Measurements from ENCODE around the gene ZNF280B. TPM values are rescaled to one million over a fixed set of nuclear protein-coding genes. Genes with fewer than 3 reads are reported as not detected.

ZNF280B gene, protein sequence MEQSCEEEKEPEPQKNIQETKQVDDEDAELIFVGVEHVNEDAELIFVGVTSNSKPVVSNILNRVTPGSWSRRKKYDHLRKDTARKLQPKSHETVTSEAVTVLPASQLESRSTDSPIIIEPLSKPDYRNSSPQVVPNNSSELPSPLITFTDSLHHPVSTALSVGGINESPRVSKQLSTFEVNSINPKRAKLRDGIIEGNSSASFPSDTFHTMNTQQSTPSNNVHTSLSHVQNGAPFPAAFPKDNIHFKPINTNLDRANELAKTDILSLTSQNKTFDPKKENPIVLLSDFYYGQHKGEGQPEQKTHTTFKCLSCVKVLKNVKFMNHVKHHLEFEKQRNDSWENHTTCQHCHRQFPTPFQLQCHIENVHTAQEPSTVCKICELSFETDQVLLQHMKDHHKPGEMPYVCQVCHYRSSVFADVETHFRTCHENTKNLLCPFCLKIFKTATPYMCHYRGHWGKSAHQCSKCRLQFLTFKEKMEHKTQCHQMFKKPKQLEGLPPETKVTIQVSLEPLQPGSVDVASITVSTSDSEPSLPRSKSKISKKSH
- total RNA-seq, result 1.9 TPM
- 0.48 TPM for polyA plus RNA-seq

DNA sequence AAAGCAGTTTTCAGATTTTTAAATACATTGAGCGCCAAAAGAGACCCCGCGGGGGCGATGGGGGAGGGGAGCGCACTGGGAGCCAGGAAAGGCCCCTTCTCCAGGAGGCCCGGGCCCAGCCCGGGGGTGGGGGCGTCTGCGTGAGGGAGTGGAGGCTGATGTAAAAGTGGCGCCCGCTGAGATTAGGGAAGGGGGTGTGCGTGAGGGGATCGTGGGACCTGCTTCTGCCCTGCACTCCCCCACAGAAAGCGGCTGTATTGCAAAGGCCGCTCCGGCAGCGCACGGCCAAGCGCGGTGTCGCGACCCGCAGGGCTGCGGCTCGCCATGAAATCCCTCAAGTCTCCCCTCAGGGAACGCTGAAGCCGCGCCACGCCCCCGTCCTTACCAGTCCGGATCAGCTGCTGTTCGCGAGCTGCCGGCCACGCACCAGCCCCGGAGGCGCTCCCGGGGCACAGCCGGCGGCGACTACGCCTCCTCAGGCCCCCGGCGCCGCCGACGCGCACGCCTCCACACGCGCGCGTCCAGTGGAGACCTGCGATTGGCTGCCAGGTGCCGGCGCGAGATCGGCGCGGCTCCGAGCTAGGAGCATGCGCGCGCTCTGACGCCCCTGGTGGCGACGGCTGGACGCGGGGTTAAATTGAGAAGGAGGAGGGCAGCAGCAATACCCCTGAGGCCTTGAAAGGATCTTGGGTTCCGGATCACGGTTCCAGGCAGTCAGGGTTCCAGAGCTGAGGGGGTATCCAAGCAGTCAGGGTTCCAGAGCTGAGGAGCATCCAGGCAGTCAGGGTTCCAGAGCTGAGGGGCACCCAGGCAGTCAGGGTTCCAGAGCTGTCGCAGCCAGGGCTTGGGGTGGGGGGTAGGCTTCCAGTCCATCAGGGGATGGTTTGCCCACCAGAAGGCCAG lies at the start of gene ZNF280B:
Gene ZNF280B (minus strand): TSS at position 469 of the 903 bp plus-strand sequence. CDS start 19,344 bp downstream, outside the sequence.
- Histone ChIP-seq H3K4me3 (ENCODE audit: low read depth, low read length) (peak within 1 kb of the TSS; percentile 34), H3K27ac (ENCODE audit: low read depth) (no peak within 1 kb of the TSS), H3K36me3 (ENCODE audit: insufficient read depth) (no peaks in the 10 kb centered on the region), H3K4me1 (ENCODE audit: insufficient read depth) (no peaks in the 10 kb centered on the region)
- DNase-seq (ENCODE audit: extremely low spot score), result peak; percentile 7
- WGBS, result 3% methylated on average over 72 of the region's 72 CpGs

DNA sequence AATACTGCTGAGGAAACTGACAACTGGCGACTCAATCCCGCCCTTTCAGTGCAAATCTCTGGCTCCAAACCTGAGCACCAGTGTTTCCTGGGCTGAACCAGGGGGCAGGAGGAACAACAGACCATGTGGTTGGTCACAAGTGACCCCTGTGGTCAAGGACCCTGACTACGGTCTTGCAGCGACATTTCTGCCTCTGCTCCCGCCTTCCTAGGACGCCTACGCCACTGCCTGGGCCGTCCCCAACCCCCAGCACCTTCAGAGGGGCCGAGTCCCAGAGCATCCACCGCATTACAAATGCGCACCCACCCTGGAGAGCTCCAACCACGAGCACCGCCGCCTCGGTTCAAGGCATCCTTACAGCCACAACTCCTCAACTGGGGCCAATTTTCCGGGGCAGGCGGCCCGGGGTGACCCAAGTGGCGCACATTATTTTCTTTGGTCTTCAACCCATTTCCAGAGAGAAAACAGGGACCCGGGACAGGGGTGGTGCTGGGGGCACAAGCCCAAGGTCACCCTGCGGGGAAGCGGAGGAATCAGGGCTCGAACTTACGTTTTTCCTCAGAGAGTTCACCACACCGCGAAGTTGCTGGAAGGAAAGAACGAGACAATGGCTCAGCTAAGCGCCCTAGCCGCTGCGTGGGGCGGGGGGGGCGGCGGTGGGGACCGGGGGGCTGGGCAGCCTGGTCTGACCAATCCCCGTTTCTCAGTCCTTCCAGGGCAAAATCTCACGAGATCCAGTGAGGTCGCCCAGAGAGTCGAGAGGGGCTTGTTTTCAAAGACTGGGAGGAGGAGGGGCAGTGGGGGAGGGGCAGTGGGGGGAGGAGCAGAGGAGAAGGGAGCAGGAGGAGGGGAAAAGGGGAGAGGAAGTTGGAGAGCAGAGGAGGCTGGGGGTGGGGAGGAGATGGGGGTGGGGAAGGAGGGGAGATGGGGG lies 48.7 kb upstream of the ZNF280B start:
- Histone ChIP-seq H3K4me1 (ENCODE audit: insufficient read depth) (no peaks in the 10 kb centered on the region), H3K27ac (ENCODE audit: low read depth) (no peak overlapping the region), H3K36me3 (ENCODE audit: insufficient read depth) (no peaks in the 10 kb centered on the region), H3K4me3 (ENCODE audit: low read depth, low read length) (no peak overlapping the region)
- DNase-seq (ENCODE audit: extremely low spot score), result no peak
- 91% methylated on average over 38 of the region's 38 CpGs for WGBS

DNA sequence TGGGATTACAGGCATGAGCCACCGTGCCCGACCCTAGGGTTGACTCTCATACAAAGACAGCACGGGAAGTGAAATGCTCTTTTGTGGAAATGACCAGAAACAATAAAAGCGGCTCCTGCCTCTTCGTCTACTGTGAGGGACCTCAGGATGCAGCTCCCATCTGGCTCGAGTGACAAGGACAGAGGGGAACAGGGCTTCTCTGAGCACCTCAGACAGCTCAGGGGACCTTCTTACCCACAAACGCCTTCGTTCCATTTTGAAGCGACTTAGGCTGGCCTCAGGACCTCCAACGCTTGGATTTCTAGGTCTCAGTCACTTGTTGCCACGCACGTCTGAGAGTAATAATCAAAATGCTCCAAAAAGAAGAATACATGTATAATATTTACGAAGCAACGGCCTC lies 48.0 kb upstream of the ZNF280B start:
- Histone ChIP-seq H3K36me3 (ENCODE audit: insufficient read depth) (no peaks in the 10 kb centered on the region), H3K27ac (ENCODE audit: low read depth) (no peak overlapping the region), H3K4me3 (ENCODE audit: low read depth, low read length) (no peak overlapping the region), H3K4me1 (ENCODE audit: insufficient read depth) (no peaks in the 10 kb centered on the region)
- DNase-seq (ENCODE audit: extremely low spot score), result no peak
- WGBS, result 92% methylated on average over 14 of the region's 14 CpGs

DNA sequence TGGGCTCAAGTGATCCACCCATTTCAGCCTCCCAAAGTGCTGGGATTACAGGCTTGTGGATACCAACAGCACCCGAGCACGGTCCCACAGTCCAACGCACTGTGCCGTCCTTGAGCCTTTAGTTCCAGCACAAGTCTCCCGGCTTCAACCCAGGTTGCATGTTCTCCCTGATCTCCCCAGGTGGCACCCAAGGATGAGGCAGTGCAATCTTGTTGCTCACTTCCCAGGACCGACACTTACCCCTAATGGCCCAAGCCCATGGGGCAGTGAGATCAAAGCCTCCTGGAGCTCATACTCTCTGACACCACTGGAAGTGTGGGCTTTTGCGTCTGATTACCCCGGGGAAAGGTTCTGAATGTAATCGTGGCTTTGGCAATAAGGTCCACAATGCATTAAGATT lies 47.1 kb upstream of the ZNF280B start:
- DNase-seq (ENCODE audit: extremely low spot score), result no peak

DNA sequence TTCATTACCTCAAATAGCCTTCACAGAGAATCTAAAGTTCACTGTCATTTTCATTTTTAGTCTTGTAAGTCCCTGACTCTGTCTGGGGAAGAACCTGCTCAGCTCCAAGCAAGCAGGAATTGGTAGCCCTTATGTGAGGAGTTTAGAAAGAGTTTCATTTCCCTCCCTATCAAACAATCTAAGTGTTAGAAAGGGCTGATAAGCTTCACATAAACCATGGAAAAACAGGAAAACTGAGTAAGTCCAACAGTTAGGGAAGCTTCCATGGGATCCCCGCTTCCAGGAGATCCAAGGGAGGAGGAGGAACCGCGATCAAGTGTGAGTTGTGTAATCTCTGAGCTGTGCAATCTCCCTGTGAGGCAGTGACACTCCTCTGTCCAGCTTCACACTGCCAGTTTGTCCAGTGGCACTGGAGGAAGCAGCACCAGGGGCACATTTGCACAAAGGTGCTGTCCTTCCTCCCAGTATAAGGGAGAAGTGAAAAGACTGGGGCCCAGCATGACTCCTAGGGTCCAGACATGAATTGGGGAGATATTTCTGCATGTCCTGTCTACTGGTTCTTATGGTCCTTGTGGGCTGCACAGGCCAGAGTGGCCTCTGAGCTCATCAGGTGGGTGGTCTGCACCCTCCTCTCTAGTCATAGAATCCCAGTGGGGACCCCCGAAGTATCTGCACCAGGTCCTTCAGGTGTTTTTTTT lies 46.2 kb upstream of the ZNF280B start:
- 86% methylated on average over 4 of the region's 4 CpGs for WGBS
- Histone ChIP-seq H3K4me1 (ENCODE audit: insufficient read depth) (no peaks in the 10 kb centered on the region), H3K36me3 (ENCODE audit: insufficient read depth) (no peaks in the 10 kb centered on the region), H3K4me3 (ENCODE audit: low read depth, low read length) (no peak overlapping the region), H3K27ac (ENCODE audit: low read depth) (no peak overlapping the region)
- no peak for DNase-seq (ENCODE audit: extremely low spot score)

More for the DNA sequence above, 47.1 kb upstream of the ZNF280B start:
- no peak overlapping the region for H3K4me3 ChIP-seq (ENCODE audit: low read depth, low read length)
- H3K36me3 ChIP-seq (ENCODE audit: insufficient read depth), result no peaks in the 10 kb centered on the region
- 91% methylated on average over 9 of the region's 9 CpGs for WGBS
- H3K27ac ChIP-seq (ENCODE audit: low read depth), result no peak overlapping the region
- no peaks in the 10 kb centered on the region for H3K4me1 ChIP-seq (ENCODE audit: insufficient read depth)

DNA sequence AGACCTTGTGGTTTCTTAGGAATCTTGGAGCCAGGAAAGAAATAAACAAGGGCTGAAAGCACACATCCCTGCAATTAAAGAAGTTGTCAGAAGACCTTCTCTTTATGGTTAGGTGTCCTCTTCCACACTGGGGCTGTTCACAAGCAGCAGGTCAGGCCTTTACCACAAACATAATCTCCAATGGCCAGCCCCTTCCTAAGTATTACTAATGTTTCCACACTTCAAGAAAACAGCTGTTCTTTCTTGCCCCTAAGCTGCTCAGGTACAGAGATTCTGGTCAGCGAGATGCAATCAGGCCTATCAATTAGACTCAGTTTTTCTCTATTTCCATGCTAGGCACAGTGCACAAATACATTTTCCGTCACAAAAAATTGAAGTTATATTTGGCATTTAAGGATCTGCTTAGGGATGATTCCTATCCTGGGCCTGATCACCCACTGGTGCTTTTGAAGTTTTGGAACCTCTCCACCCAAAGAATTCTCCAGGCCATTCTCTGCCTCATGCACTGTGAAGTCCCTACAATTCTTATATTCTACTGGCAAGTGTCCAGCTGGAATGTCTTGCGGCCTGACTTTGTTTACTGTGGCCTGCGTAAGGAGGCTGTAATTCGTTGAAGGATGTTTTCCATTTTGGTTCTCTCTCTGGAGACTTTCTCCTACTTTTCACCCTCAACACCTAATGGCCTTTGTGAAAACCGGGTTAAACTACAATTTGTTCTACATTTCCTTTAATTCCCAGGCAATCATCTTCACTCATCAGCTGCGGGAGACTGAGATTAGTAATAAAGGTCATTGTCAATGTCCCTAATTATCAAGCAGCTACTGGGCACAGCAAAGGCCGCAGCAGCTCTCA lies 45.4 kb upstream of the ZNF280B start:
- no peaks in the 10 kb centered on the region for H3K36me3 ChIP-seq (ENCODE audit: insufficient read depth)
- no peaks in the 10 kb centered on the region for H3K4me1 ChIP-seq (ENCODE audit: insufficient read depth)
- no peak overlapping the region for H3K4me3 ChIP-seq (ENCODE audit: low read depth, low read length)
- no peak overlapping the region for H3K27ac ChIP-seq (ENCODE audit: low read depth)
- DNase-seq (ENCODE audit: extremely low spot score), result no peak
- 51% methylated on average over 8 of the region's 8 CpGs for WGBS

DNA sequence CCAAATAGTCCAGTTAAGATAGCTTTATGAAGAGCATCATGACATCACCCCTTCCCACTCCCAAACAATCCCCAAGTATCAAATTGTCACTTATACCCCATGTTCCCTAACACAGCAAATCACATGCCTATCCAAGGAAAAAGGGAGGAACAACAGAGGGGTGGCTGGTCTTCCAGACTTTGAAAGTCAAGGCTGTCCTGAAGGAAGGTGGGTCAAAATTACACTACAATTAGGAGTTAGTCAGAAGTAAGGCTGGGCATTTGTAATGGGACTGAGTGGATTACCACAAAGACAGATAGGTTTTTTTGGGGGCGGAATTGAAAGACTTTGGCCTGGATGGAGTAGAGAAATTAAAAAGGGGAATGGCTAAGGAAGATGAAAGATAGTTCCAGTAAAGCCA lies 44.6 kb upstream of the ZNF280B start:
- DNase-seq (ENCODE audit: extremely low spot score), result no peak
- H3K36me3 ChIP-seq (ENCODE audit: insufficient read depth), result no peaks in the 10 kb centered on the region
- 95% methylated on average over 1 of the region's 1 CpG for WGBS

DNA sequence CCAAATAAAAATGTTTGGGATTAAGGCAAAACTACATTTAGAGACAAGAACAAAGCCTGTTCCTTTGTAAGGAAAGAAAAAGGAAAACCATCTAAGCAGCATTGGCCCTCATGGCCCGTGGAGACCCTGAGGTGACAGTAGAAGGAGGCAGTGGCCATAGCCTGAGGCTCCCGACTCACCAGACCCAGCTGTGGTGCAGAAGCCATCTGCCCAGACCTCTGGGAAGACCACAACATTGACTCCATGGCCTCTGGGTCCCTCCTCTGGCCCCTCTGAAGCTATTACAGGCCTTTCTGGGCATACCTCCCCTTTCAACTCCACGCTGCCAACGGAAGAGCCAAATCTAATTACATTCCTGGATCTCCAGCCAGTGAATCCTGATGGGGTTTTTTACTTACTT lies 44.1 kb upstream of the ZNF280B start:
- no peaks in the 10 kb centered on the region for H3K4me1 ChIP-seq (ENCODE audit: insufficient read depth)
- H3K27ac ChIP-seq (ENCODE audit: low read depth), result no peak overlapping the region
- DNase-seq (ENCODE audit: extremely low spot score), result no peak
- no peak overlapping the region for H3K4me3 ChIP-seq (ENCODE audit: low read depth, low read length)
- H3K36me3 ChIP-seq (ENCODE audit: insufficient read depth), result no peaks in the 10 kb centered on the region
- WGBS, result 60% methylated on average over 4 of the region's 4 CpGs

More for the DNA sequence above, 44.6 kb upstream of the ZNF280B start:
- no peak overlapping the region for H3K4me3 ChIP-seq (ENCODE audit: low read depth, low read length)
- H3K27ac ChIP-seq (ENCODE audit: low read depth), result no peak overlapping the region
- H3K4me1 ChIP-seq (ENCODE audit: insufficient read depth), result no peaks in the 10 kb centered on the region

DNA sequence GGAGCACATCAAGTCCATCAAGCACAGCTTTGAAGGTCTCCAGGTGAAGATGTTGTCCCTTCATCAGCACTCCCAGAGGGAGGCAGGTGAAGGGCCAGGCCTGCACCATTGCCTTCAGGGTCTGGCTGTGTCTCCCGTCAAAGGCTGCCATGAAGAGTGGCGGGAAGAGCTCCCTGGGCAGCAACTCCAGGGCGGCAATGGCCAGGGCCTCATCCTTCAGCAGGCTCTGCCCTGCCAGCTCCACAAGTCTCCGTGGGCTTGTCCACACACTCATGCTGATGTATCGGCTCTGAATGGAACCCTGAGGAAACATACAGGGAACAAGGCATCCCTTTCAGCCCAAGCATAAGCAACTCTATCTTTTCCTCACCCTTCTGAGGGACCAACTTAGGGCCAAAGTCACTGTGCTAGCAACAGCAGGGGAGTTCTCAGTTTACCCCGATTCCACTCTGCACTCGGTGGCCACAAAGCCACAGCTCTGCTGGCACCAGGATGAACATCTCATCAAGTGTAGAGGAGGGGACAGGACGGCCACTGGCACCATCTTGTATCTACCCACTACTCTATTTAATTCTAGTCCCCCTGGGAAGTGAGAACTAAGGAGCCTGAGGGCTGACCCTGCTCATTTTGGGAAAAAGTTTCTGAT lies 42.4 kb upstream of the ZNF280B start:
- no peak for DNase-seq (ENCODE audit: extremely low spot score)
- H3K27ac ChIP-seq (ENCODE audit: low read depth), result no peak overlapping the region
- H3K4me3 ChIP-seq (ENCODE audit: low read depth, low read length), result no peak overlapping the region
- no peaks in the 10 kb centered on the region for H3K36me3 ChIP-seq (ENCODE audit: insufficient read depth)
- no peaks in the 10 kb centered on the region for H3K4me1 ChIP-seq (ENCODE audit: insufficient read depth)
- WGBS, result 80% methylated on average over 8 of the region's 8 CpGs

DNA sequence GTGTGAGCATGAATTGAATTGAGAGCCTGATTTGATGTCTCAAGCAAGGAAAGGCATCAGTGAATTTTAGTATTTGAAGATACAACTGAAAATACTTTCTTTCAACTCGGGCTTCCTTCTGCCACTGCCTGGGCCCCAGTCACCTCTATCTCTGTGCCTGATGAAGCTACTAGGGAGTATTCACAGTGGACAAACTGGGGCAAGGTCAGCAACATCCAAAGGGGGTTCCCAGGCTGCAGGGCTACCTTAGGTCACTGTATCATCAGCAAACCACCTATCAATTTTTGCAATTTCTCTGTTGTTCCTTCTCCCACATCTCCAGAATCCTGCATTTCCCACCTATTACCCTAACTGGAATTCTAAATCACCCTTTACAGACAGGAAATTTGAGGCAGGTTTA lies 40.4 kb upstream of the ZNF280B start:
- WGBS, result 60% methylated on average over 1 of the region's 1 CpG
- Histone ChIP-seq H3K4me1 (ENCODE audit: insufficient read depth) (no peaks in the 10 kb centered on the region), H3K27ac (ENCODE audit: low read depth) (no peak overlapping the region), H3K36me3 (ENCODE audit: insufficient read depth) (no peaks in the 10 kb centered on the region), H3K4me3 (ENCODE audit: low read depth, low read length) (no peak overlapping the region)
- DNase-seq (ENCODE audit: extremely low spot score), result no peak

DNA sequence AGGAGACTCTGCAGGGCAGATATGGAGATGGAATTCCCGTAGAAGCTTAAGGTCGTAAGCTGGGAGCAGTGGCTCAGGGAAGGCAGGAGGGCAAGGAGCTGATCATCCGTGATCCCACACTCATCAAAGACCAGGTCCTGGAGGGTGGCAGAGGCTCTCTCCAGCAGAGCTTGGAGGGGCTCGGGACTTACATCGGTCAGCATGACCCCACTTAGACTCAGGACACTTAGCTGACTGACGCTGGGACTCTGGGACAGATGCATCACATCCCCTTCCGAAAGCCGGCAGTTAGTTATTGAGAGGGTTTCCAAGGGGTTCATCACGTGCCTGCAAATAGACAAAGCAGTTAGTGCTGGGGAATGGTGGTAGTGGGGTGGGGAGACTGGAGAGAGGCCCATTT lies 39.8 kb upstream of the ZNF280B start:
- DNase-seq (ENCODE audit: extremely low spot score), result no peak
- WGBS, result 64% methylated on average over 9 of the region's 9 CpGs
- no peaks in the 10 kb centered on the region for H3K4me1 ChIP-seq (ENCODE audit: insufficient read depth)

More for the DNA sequence above, 39.8 kb upstream of the ZNF280B start:
- H3K27ac ChIP-seq (ENCODE audit: low read depth), result no peak overlapping the region
- no peaks in the 10 kb centered on the region for H3K36me3 ChIP-seq (ENCODE audit: insufficient read depth)
- H3K4me3 ChIP-seq (ENCODE audit: low read depth, low read length), result no peak overlapping the region
